Endothelial cell of umbilical vein (primary cell): Measurements from ENCODE around the gene SLC5A5. TPM values are rescaled to one million over a fixed set of nuclear protein-coding genes. Genes with fewer than 3 reads are reported as not detected.

ENCODE experiments used
- Bru-seq: library from RNA; stranded (reverse); fragments of 400-500 nt; gene quantifications from one replicate; lab custom pipeline; 2021; lab: Mats Ljungman, UMichigan
- BruChase-seq, 2 experiments: library from RNA; stranded (reverse); fragments of 400-500 nt; gene quantifications; one replicate each; lab custom pipeline; 2021; lab: Mats Ljungman, UMichigan
- BruUV-seq: library from RNA; stranded (reverse); fragments of 400-500 nt; replicated peaks from 2 replicates; lab custom pipeline; 2021; lab: Mats Ljungman, UMichigan
- CTCF ChIA-PET: fragments of 300-600, 350-600 bp; sonication (Branson Sonifier 250); formaldehyde crosslinking; loops from one replicate; lab custom pipeline; 2021; ENCODE audit warnings: antibody characterized with exemption, inconsistent platforms; lab: Charles Lee
- POLR2A ChIA-PET: fragments of 300-600, 350-600 bp; sonication (Branson Sonifier 250); formaldehyde crosslinking; loops from one replicate; lab custom pipeline; 2021; ENCODE audit warnings: antibody characterized with exemption, inconsistent platforms; lab: Charles Lee
- DNase-seq: peaks from one replicate; pipeline ENCODE4 v3.0.0-alpha.2; 2011; ENCODE audit warnings: low read depth, low spot score
- FAIRE-seq: peaks from 2 replicates; lab custom pipeline; 2011; peaks lifted over from hg19 to GRCh38; lab: Jason Lieb, UNC
- H2AFZ ChIP-seq: 2 replicates; pipeline ENCODE4 v1.6.0; 2012; ENCODE audit warnings: low read depth, low read length, control low read depth, inconsistent platforms
- H3K27ac ChIP-seq: 2 replicates; pipeline ENCODE4 v1.5.1; 2011; ENCODE audit warnings: low read depth, mild to moderate bottlenecking, control low read depth, low read length, moderate library complexity; ENCODE audit not compliant: insufficient read depth
- H3K27me3 ChIP-seq, 2 experiments: 2 replicates each; pipeline versions ENCODE4 v1.6.0 to v1.6.1; 2011; ENCODE audit warnings: low read length in 2 of 2, mixed read lengths in 1 of 2; ENCODE audit not compliant: control insufficient read depth in 2 of 2, insufficient read depth in 2 of 2
- H3K36me3 ChIP-seq, 2 experiments: 2 replicates in 1 of 2; 3 replicates in 1 of 2; pipeline ENCODE4 v1.5.1; 2011; ENCODE audit warnings: low read length in 2 of 2, mild to moderate bottlenecking in 1 of 2, moderate library complexity in 1 of 2; ENCODE audit not compliant: control insufficient read depth in 2 of 2, insufficient read depth in 2 of 2; ENCODE audit errors: extremely low read depth in 1 of 2
- H3K4me1 ChIP-seq: 3 replicates; pipeline ENCODE4 v1.5.1; 2011; ENCODE audit warnings: mild to moderate bottlenecking, low read length; ENCODE audit not compliant: control insufficient read depth, insufficient read depth; ENCODE audit errors: extremely low read depth
- H3K4me2 ChIP-seq: 2 replicates; pipeline ENCODE4 v1.6.1; 2011; ENCODE audit warnings: low read length, control low read depth, mixed read lengths; ENCODE audit not compliant: insufficient read depth
- H3K4me3 ChIP-seq, 3 experiments: fragments of 200-600 bp in 1 of 3; sonication (generic), shearing (Covaris generic) in 1 of 3; replicated peaks in 1 of 3; 2 replicates each; pipeline ENCODE4 v1.5.1; 2011 to 2016; ENCODE audit warnings: control low read depth in 3 of 3, low read length in 3 of 3, mild to moderate bottlenecking in 2 of 3, inconsistent platforms in 1 of 3, low read depth in 1 of 3, moderate library complexity in 1 of 3; ENCODE audit not compliant: insufficient read depth in 1 of 3
- H3K79me2 ChIP-seq: 2 replicates; pipeline ENCODE4 v1.6.0; 2012; ENCODE audit warnings: low read length, inconsistent platforms; ENCODE audit not compliant: control insufficient read depth, insufficient read depth
- H3K9ac ChIP-seq: replicated peaks from 2 replicates; pipeline ENCODE3; 2011; ENCODE audit warnings: low read length, control low read depth; ENCODE audit not compliant: insufficient read depth; ENCODE audit errors: extremely low read depth
- H3K9me1 ChIP-seq: replicated peaks from 3 replicates; pipeline ENCODE4 v1.6.0; 2011; ENCODE audit warnings: mild to moderate bottlenecking, low read length; ENCODE audit not compliant: control insufficient read depth, insufficient read depth; ENCODE audit errors: extremely low read depth
- H3K9me3 ChIP-seq: replicated peaks from 2 replicates; pipeline ENCODE4 v1.5.1; 2012; ENCODE audit warnings: low read length, inconsistent platforms; ENCODE audit not compliant: control insufficient read depth, insufficient read depth
- H4K20me1 ChIP-seq: replicated peaks from 2 replicates; pipeline ENCODE3; 2011; ENCODE audit warnings: mild to moderate bottlenecking, low read length; ENCODE audit not compliant: control insufficient read depth, insufficient read depth; ENCODE audit errors: extremely low read depth
- CTCF ChIP-seq, 2 donors: IDR thresholded peaks; 1 replicate in 1 of 2; 2 replicates in 1 of 2; pipeline ENCODE4 v1.5.1; 2011; ENCODE audit warnings: low read length in 2 of 2, mild to moderate bottlenecking in 2 of 2, moderate library complexity in 2 of 2, control low read depth in 1 of 2, inconsistent platforms in 1 of 2, low read depth in 1 of 2; ENCODE audit not compliant: insufficient read depth in 1 of 2; ENCODE audit errors: extremely low read depth in 1 of 2
- EZH2 ChIP-seq: IDR thresholded peaks from 2 replicates; pipeline ENCODE4 v1.6.1; 2012; ENCODE audit warnings: borderline replicate concordance, low read depth, mild to moderate bottlenecking, moderate library complexity, low read length, inconsistent platforms; ENCODE audit not compliant: severe bottlenecking
- FOS ChIP-seq: IDR thresholded peaks from 2 replicates; pipeline ENCODE4 v1.6.1; 2011; ENCODE audit warnings: mild to moderate bottlenecking, low read length, moderate library complexity, borderline replicate concordance; ENCODE audit not compliant: insufficient read depth
- GATA2 ChIP-seq: IDR thresholded peaks from 2 replicates; pipeline ENCODE4 v1.7.0; 2011; ENCODE audit warnings: low read depth, mild to moderate bottlenecking, moderate library complexity, mixed read lengths, low read length; ENCODE audit not compliant: insufficient read length, insufficient read depth
- JUN ChIP-seq: IDR thresholded peaks from 2 replicates; pipeline ENCODE4 v1.6.1; 2011; ENCODE audit warnings: borderline replicate concordance, low read depth; ENCODE audit not compliant: insufficient read length, insufficient read depth
- MAX ChIP-seq: IDR thresholded peaks from 2 replicates; pipeline ENCODE4 v1.6.1; 2011; ENCODE audit not compliant: insufficient read depth, insufficient read length
- MYC ChIP-seq: IDR thresholded peaks from one replicate; pipeline ENCODE4 v1.6.1; 2011; ENCODE audit warnings: mild to moderate bottlenecking, low read depth, low read length
- POLR2A ChIP-seq: IDR thresholded peaks from 2 replicates; pipeline ENCODE4 v1.6.1; 2012; ENCODE audit warnings: low read depth, mild to moderate bottlenecking, control low read depth, low read length
- POLR2AphosphoS5 ChIP-seq: IDR thresholded peaks from 2 replicates; pipeline ENCODE4 v1.6.1; 2012; ENCODE audit warnings: low read depth, mild to moderate bottlenecking, control low read depth, low read length, moderate library complexity; ENCODE audit not compliant: insufficient read depth
- dilution Hi-C: fragments of 300-500 bp; cut with MboI; formaldehyde crosslinking; loops from one replicate; pipeline ENCODE4 v1.15.0; 2019; ENCODE audit warnings: low sequenced_read_pairs; ENCODE audit not compliant: extremely low pct_ligation_motif_present
- intact Hi-C: fragments of 100-400 bp; cut with micrococcal nuclease; formaldehyde crosslinking; loops from one replicate; pipeline ENCODE4 v1.10.0; 2022
- long read RNA-seq: library from polyadenylated mRNA; stranded (forward); transcript quantifications from one replicate; pipeline ENCODE4 v2.0.0, GENCODE V29; 2021
- polyA minus RNA-seq, 3 experiments: library from RNA; depleted of rRNA, polyadenylated mRNA; stranded (reverse); fragments of >200 nt; gene quantifications; 1 replicate in 1 of 3; 2 replicates in 2 of 3; pipeline ENCODE4 v1.2.3, GENCODE V29; 2011
- polyA plus RNA-seq, 4 experiments: library from polyadenylated mRNA; depleted of rRNA in 3 of 4; stranded (reverse) in 3 of 4; unstranded in 1 of 4; fragments of >200 nt; gene quantifications; 2 replicates each; pipeline versions ENCODE4 v1.2.1 to v1.2.3, GENCODE V29; 2011 to 2012; ENCODE audit warnings: missing spikeins in 1 of 4
- total RNA-seq: library from RNA; stranded (reverse); gene quantifications from 2 replicates; pipeline ENCODE4 v1.2.3, GENCODE V29; 2021

SLC5A5 gene
- total RNA-seq (not detected in 2 replicates), polyA plus RNA-seq (not detected in 2 replicates), polyA minus RNA-seq (not detected in 2 replicates), Bru-seq, nascent RNA (not detected), BruChase-seq, experiment 1, labeled RNA remaining after a 6-hour chase (percentile 9 among the genes with signal in this experiment), BruChase-seq, experiment 2, labeled RNA remaining after a 2-hour chase (percentile 5 among the genes with signal in this experiment)
- not detected in 2 replicates for polyA plus RNA-seq (2011; cell fraction: cytosol; rRNA removed)
- not detected in 2 replicates for polyA plus RNA-seq (2011; cell fraction: nucleus; rRNA removed)
- polyA plus RNA-seq (2012), result not detected in 2 replicates
- not detected for polyA minus RNA-seq (2011; cell fraction: cytosol; rRNA and poly(A)+ RNA removed)
- not detected in 2 replicates for polyA minus RNA-seq (2011; cell fraction: nucleus; rRNA and poly(A)+ RNA removed)
- long read RNA-seq, result 0 reads

GRCh38 chr19:17871878-17872250, at the start of gene SLC5A5:
SLC5A5 (plus strand) TSS chr19:17871945; CDS start chr19:17872320, 375 bp downstream.
- no peak for TF ChIP-seq MAX
- no peak for TF ChIP-seq POLR2AphosphoS5
- TF ChIP-seq EZH2, result peak; percentile 88
- no peak for TF ChIP-seq GATA2
- ChIA-PET POLR2A (interaction anchor here (2.8 kb wide), 1 partner anchor 12 kb away, joined by 13 read pairs; the partner anchor contains the start of gene RPL18A), CTCF (interaction anchor here (1.0 to 5.0 kb wide), 4 partner anchors 10 to 124 kb away, joined by 4 to 118 read pairs (median 45); partner anchors contain the start of gene CCDC124)
- Histone ChIP-seq H4K20me1 (no peaks in the 10 kb centered on the region), H3K36me3 (no peaks in the 10 kb centered on the region), H3K4me2 (no peak within 1 kb of the TSS), H3K4me3 (no peak within 1 kb of the TSS), H3K27me3 (peaks cover 41 to 52% of the 10 kb centered on the region in 2 experiments), H3K9me3 (no peaks in the 10 kb centered on the region), H2AFZ (no peak within 1 kb of the TSS), H3K79me2 (no peaks in the 10 kb centered on the region), H3K27ac (no peak within 1 kb of the TSS), H3K9me1 (no peaks in the 10 kb centered on the region), H3K4me1 (no peaks in the 10 kb centered on the region), H3K9ac (no peak within 1 kb of the TSS)
- no peak for FAIRE-seq
- BruUV-seq, result no TSS peak
- intact Hi-C loops (no loop called here), dilution Hi-C loops (no loop called here)
- DNase-seq, result no peak

GRCh38 chr19:17824339-17824738, 47.4 kb upstream of the SLC5A5 start:
- Histone ChIP-seq H2AFZ (no peak overlapping the region), H3K79me2 (no peaks in the 10 kb centered on the region), H3K4me2 (no peak overlapping the region), H3K4me1 (peaks cover 3% of the 10 kb centered on the region), H3K27ac (no peak overlapping the region), H3K9ac (no peak overlapping the region), H3K36me3 (no peaks in the 10 kb centered on the region), H3K4me3 (no peak overlapping the region), H3K27me3 (no peaks in the 10 kb centered on the region), H4K20me1 (no peaks in the 10 kb centered on the region), H3K9me1 (no peaks in the 10 kb centered on the region), H3K9me3 (no peaks in the 10 kb centered on the region)
- ChIA-PET POLR2A (no interaction called here), CTCF (interaction anchor here (0.8 to 1.7 kb wide), 2 partner anchors 20 to 31 kb away, joined by 4 to 5 read pairs; no protein-coding TSS in a partner anchor)
- TF ChIP-seq GATA2 (no peak), MAX (no peak), FOS (no peak), MYC (no peak), JUN (no peak), EZH2 (no peak), CTCF (IDR thresholded peaks at IDR 0.05; ENCODE audit: extremely low read depth in 1 of 2, insufficient read depth in 1 of 2, low read depth in 1 of 2, low read length in 2 of 2) (no peak), POLR2AphosphoS5 (no peak), POLR2A (no peak)
- dilution Hi-C loops (no loop called here), intact Hi-C loops (no loop called here)
- FAIRE-seq (no peak), DNase-seq (no peak)
- BruUV-seq, result no TSS peak
